HEK293 (cell line): Measurements from ENCODE around the gene PRR5.

Experiments
- BCL11A ChIP-seq: fragments of 450-650 bp; formaldehyde crosslinking; IDR thresholded peaks from 2 replicates; pipeline ENCODE4 v1.5.1; 2016; ENCODE audit warnings: low read depth, missing biosample characterization, missing genetic modification characterization
- BCL11B ChIP-seq: fragments of 450-650 bp; formaldehyde crosslinking; IDR thresholded peaks from 2 replicates; pipeline ENCODE4 v1.5.1; 2016; ENCODE audit warnings: low read depth, missing biosample characterization, missing genetic modification characterization
- CTCF ChIP-seq: fragments of 450-650 bp; formaldehyde crosslinking; IDR thresholded peaks from 2 replicates; pipeline ENCODE4 v1.5.1; 2016; ENCODE audit warnings: missing biosample characterization, missing genetic modification characterization
- EGR2 ChIP-seq: fragments of 450-650 bp; formaldehyde crosslinking; IDR thresholded peaks from 2 replicates; pipeline ENCODE4 v1.5.1; 2016; ENCODE audit warnings: low read depth, missing biosample characterization, missing genetic modification characterization
- GFI1B ChIP-seq: fragments of 450-650 bp; formaldehyde crosslinking; IDR thresholded peaks from 2 replicates; pipeline ENCODE4 v1.5.1; 2016; ENCODE audit warnings: missing biosample characterization, missing genetic modification characterization
- GLIS2 ChIP-seq: fragments of 450-650 bp; formaldehyde crosslinking; IDR thresholded peaks from 2 replicates; pipeline ENCODE4 v1.5.1; 2016; ENCODE audit warnings: missing biosample characterization, missing genetic modification characterization
- IKZF3 ChIP-seq: fragments of 450-650 bp; IDR thresholded peaks from 2 replicates; pipeline ENCODE4 v1.5.0; 2018; ENCODE audit warnings: missing biosample characterization, mild to moderate bottlenecking, missing genetic modification characterization, moderate library complexity
- KLF10 ChIP-seq: fragments of 450-650 bp; IDR thresholded peaks from 2 replicates; pipeline ENCODE4 v1.5.1; 2018; ENCODE audit warnings: missing biosample characterization, mild to moderate bottlenecking, missing genetic modification characterization
- OVOL3 ChIP-seq: fragments of 450-650 bp; formaldehyde crosslinking; IDR thresholded peaks from 2 replicates; pipeline ENCODE4 v1.5.1; 2016; ENCODE audit warnings: missing biosample characterization, missing genetic modification characterization
- RBAK ChIP-seq: fragments of 450-650 bp; formaldehyde crosslinking; IDR thresholded peaks from 2 replicates; pipeline ENCODE4 v1.5.1; 2016; ENCODE audit warnings: missing biosample characterization, missing genetic modification characterization
- REST ChIP-seq: fragments of 450-650 bp; formaldehyde crosslinking; IDR thresholded peaks from 2 replicates; pipeline ENCODE4 v1.5.1; 2016; ENCODE audit warnings: missing biosample characterization, missing genetic modification characterization
- ZEB2 ChIP-seq: fragments of 450-650 bp; formaldehyde crosslinking; IDR thresholded peaks from 2 replicates; pipeline ENCODE4 v1.5.1; 2016; ENCODE audit warnings: missing biosample characterization, missing genetic modification characterization
- ZNF16 ChIP-seq: fragments of 450-650 bp; formaldehyde crosslinking; IDR thresholded peaks from 2 replicates; pipeline ENCODE4 v1.5.1; 2016; ENCODE audit warnings: low read depth, missing biosample characterization, missing genetic modification characterization
- ZNF18 ChIP-seq: fragments of 450-650 bp; formaldehyde crosslinking; IDR thresholded peaks from 2 replicates; pipeline ENCODE4 v1.5.1; 2016; ENCODE audit warnings: missing biosample characterization, missing genetic modification characterization
- ZNF202 ChIP-seq: fragments of 450-650 bp; formaldehyde crosslinking; IDR thresholded peaks from 2 replicates; pipeline ENCODE4 v1.5.1; 2016; ENCODE audit warnings: missing biosample characterization, missing genetic modification characterization, borderline replicate concordance
- ZNF211 ChIP-seq: fragments of 450-650 bp; formaldehyde crosslinking; IDR thresholded peaks from 2 replicates; pipeline ENCODE4 v1.5.1; 2016; ENCODE audit warnings: low read depth, missing biosample characterization, missing genetic modification characterization
- ZNF394 ChIP-seq: fragments of 450-650 bp; formaldehyde crosslinking; IDR thresholded peaks from 2 replicates; pipeline ENCODE4 v1.5.1; 2016; ENCODE audit warnings: missing biosample characterization, missing genetic modification characterization, mild to moderate bottlenecking, moderate library complexity, borderline replicate concordance
- ZNF398 ChIP-seq: fragments of 450-650 bp; formaldehyde crosslinking; IDR thresholded peaks from 2 replicates; pipeline ENCODE4 v1.5.1; 2017; ENCODE audit warnings: missing biosample characterization, missing genetic modification characterization
- ZNF473 ChIP-seq: fragments of 450-650 bp; formaldehyde crosslinking; IDR thresholded peaks from 2 replicates; pipeline ENCODE4 v1.5.1; 2017; ENCODE audit warnings: missing biosample characterization, missing genetic modification characterization
- ZNF501 ChIP-seq: fragments of 450-650 bp; formaldehyde crosslinking; IDR thresholded peaks from 2 replicates; pipeline ENCODE4 v1.5.1; 2016; ENCODE audit warnings: missing biosample characterization, missing genetic modification characterization
- ZNF510 ChIP-seq: fragments of 450-650 bp; formaldehyde crosslinking; IDR thresholded peaks from 2 replicates; pipeline ENCODE4 v1.5.1; 2018; ENCODE audit warnings: mild to moderate bottlenecking, missing genetic modification characterization, missing biosample characterization; ENCODE audit not compliant: insufficient replicate concordance
- ZNF521 ChIP-seq: fragments of 450-650 bp; formaldehyde crosslinking; IDR thresholded peaks from 2 replicates; pipeline ENCODE4 v1.5.1; 2017; ENCODE audit warnings: missing biosample characterization, mild to moderate bottlenecking, missing genetic modification characterization
- ZNF555 ChIP-seq: fragments of 450-650 bp; formaldehyde crosslinking; conservative IDR thresholded peaks from 2 replicates; pipeline ENCODE4 v1.5.1; 2017; ENCODE audit warnings: missing biosample characterization, mild to moderate bottlenecking, missing genetic modification characterization, inconsistent platforms
- ZNF558 ChIP-seq: fragments of 450-650 bp; formaldehyde crosslinking; IDR thresholded peaks from 2 replicates; pipeline ENCODE4 v1.5.1; 2016; ENCODE audit warnings: missing biosample characterization, missing genetic modification characterization
- ZNF580 ChIP-seq: fragments of 450-650 bp; formaldehyde crosslinking; IDR thresholded peaks from 2 replicates; pipeline ENCODE4 v1.5.1; 2016; ENCODE audit warnings: missing biosample characterization, missing genetic modification characterization
- ZNF585B ChIP-seq: fragments of 450-650 bp; formaldehyde crosslinking; IDR thresholded peaks from 2 replicates; pipeline ENCODE4 v1.5.1; 2016; ENCODE audit warnings: missing biosample characterization, missing genetic modification characterization
- ZNF654 ChIP-seq: fragments of 450-650 bp; formaldehyde crosslinking; IDR thresholded peaks from 2 replicates; pipeline ENCODE4 v1.5.1; 2016; ENCODE audit warnings: low read depth, missing biosample characterization, missing genetic modification characterization
- ZNF664 ChIP-seq: fragments of 450-650 bp; formaldehyde crosslinking; IDR thresholded peaks from 2 replicates; pipeline ENCODE4 v1.5.1; 2016; ENCODE audit warnings: missing biosample characterization, missing genetic modification characterization
- ZNF692 ChIP-seq: fragments of 450-650 bp; formaldehyde crosslinking; IDR thresholded peaks from 2 replicates; pipeline ENCODE4 v1.5.1; 2016; ENCODE audit warnings: missing biosample characterization, missing genetic modification characterization
- ZSCAN23 ChIP-seq: fragments of 450-650 bp; formaldehyde crosslinking; IDR thresholded peaks from 2 replicates; pipeline ENCODE4 v1.5.1; 2016; ENCODE audit warnings: missing biosample characterization, missing genetic modification characterization

PRR5 gene

GRCh38 chr22:44697423-44698141 is 4.4 kb upstream of the PRR5 start (continued):
- TF ChIP-seq REST (no peak), ZNF473 (tag by site-specific recombination) (no peak), GFI1B (no peak), ZNF555 (no peak), ZNF394 (tag by site-specific recombination) (no peak), BCL11B (tag by site-specific recombination) (0 out of 2 replicates have a peak, but pooled peaks have one; percentile 56), ZNF501 (tag by site-specific recombination) (no peak), ZNF692 (tag by site-specific recombination) (no peak), GLIS2 (0 out of 2 replicates have a peak, but pooled peaks have one; percentile 19), ZNF18 (tag by site-specific recombination) (no peak), BCL11A (tag by site-specific recombination) (peak; percentile 35; the same call in 1 of the 2 replicates), ZNF202 (tag by site-specific recombination) (no peak), RBAK (tag by site-specific recombination) (no peak), IKZF3 (tag by site-specific recombination) (no peak), ZNF211 (tag by site-specific recombination) (no peak), ZSCAN23 (tag by site-specific recombination) (no peak), ZNF558 (tag by site-specific recombination) (no peak), ZNF664 (tag by site-specific recombination) (no peak), ZNF521 (tag by site-specific recombination) (no peak), KLF10 (tag by site-specific recombination) (no peak), ZNF398 (tag by site-specific recombination) (no peak), ZNF510 (tag by site-specific recombination) (no peak), EGR2 (tag by site-specific recombination) (peak; percentile 95), ZNF16 (no peak), OVOL3 (no peak), ZNF580 (tag by site-specific recombination) (peak; percentile 63; the same call in 1 of the 2 replicates), ZNF585B (tag by site-specific recombination) (no peak), ZEB2 (no peak), CTCF (peak; percentile 92), ZNF654 (tag by site-specific recombination) (peak; percentile 56)
